ENCODE results near the gene PRDM15.

The PRDM15 gene

DNA sequence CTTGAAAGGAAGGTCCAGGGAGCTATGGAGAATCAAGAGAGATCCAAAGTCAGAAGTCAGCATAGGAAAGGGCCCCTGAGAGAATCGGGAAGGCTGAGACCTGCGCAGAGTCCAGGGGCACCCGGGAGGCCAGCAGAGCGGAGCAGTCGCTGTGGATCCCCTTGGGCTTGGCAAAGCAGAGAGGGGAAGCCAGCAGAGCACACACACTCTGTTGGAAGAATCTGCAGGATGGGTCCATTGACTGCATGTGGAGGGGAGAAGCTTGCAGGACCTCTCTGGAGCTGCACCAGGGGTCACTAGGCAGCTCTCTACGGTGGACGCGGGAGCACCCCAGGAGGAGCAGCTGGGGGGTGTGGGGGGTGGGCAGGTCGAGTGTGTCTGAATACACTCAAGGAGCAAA, 118.7 kb downstream of the PRDM15 start:
- FAIRE-seq (no peak), DNase-seq (ENCODE audit: insufficient read length, low spot score) (no peak)
- no peak for TF ChIP-seq POU2F2 (IDR thresholded peaks at IDR 0.05; ENCODE audit: low read depth, low read length)
- no peak for TF ChIP-seq TAF1 (IDR thresholded peaks at IDR 0.05; ENCODE audit: low read depth, low read length)
- TF ChIP-seq PAX5 (IDR thresholded peaks at IDR 0.05; ENCODE audit: insufficient read depth, low read length, severe bottlenecking): no peak
- no peak for TF ChIP-seq SPI1 (IDR thresholded peaks at IDR 0.05; ENCODE audit: low read depth, low read length)
- no peak for TF ChIP-seq POLR2AphosphoS5 (IDR thresholded peaks at IDR 0.05; ENCODE audit: low read depth, low read length)
- no peak for TF ChIP-seq POLR2A (IDR thresholded peaks at IDR 0.05; ENCODE audit: low read depth, low read length)

DNA sequence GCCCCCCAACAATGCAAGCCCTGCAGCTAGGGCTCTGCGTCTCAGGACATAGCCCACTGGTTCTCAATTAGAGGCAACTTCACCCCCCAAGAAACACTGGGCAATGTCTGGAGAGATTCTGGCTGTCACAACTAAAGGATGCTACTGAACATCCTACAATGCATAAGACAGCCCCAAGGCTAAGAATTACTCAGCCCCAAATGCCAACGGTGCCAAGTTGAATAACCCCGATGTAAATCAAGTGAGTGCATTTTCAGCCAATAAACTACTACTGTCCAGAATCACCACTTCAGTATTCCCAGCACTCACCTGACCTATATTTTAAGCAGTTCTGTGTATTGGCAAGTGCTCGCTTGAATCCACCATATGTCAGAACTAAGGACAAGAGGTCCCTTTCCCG, 119.2 kb downstream of the PRDM15 start:
- TF ChIP-seq SPI1 (IDR thresholded peaks at IDR 0.05; ENCODE audit: low read depth, low read length) (no peak), TAF1 (IDR thresholded peaks at IDR 0.05; ENCODE audit: low read depth, low read length) (no peak), POLR2A (IDR thresholded peaks at IDR 0.05; ENCODE audit: low read depth, low read length) (no peak), POLR2AphosphoS5 (IDR thresholded peaks at IDR 0.05; ENCODE audit: low read depth, low read length) (no peak)
- no peak for DNase-seq (ENCODE audit: insufficient read length, low spot score)
- FAIRE-seq: no peak

DNA sequence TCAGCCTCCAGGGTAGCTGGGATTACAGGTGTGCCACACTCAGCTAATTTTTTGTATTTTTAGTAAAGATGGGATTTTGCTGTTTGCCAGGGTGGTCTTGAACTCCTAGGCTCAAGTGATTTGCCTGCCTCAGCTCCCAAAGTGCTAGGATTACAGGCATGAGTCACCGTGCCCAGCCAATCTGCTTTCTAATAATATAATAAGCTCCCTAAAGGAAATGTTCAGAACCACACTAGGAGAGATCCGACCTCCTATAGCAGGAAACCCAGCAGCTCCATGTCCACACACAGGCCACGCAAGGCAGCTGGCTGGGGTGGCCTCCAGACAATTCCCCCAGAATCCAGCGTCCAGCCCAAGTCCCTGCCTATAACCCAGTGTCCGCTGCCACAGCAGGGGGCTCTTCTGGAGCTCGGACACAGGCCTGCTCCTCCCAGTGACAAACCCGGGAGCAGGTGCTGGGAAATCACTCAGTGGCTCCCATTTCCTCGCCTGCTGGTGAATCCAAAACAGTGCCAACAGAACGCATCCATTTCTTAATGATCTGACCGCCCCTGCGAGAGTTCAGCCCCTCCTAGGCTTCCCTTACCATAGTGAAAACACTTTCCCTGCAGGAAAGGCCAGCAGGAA, 119.8 kb downstream of the PRDM15 start:
- no peak for FAIRE-seq
- no peak for TF ChIP-seq POLR2AphosphoS5 (IDR thresholded peaks at IDR 0.05; ENCODE audit: low read depth, low read length)
- no peak for TF ChIP-seq POLR2A (IDR thresholded peaks at IDR 0.05; ENCODE audit: low read depth, low read length)
- no peak for DNase-seq (ENCODE audit: insufficient read length, low spot score)

DNA sequence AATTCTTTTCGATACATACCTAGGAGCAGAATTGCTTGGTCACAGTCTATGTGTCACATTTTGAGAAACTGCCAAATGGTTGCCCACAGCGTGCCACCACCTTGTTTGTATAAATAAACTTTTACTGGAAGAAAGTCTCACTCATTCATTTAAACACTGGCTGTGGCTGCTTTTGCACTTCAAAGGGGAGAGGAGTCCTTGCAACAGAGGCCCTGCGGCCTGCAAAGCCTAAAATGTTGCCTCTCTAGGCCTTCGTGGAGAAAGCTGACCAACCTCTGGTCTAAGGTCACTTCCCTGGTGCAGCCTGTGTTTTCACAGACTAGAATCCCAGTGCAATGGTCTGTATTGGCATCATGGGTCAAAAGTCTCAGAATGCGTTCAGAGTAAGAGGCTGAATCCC, 120.6 kb downstream of the PRDM15 start:
- FAIRE-seq (no peak), DNase-seq (ENCODE audit: insufficient read length, low spot score) (no peak)
- no peak for TF ChIP-seq SPI1 (IDR thresholded peaks at IDR 0.05; ENCODE audit: low read depth, low read length)
- TF ChIP-seq PAX5 (IDR thresholded peaks at IDR 0.05; ENCODE audit: insufficient read depth, low read length, severe bottlenecking): no peak
- TF ChIP-seq POU2F2 (IDR thresholded peaks at IDR 0.05; ENCODE audit: low read depth, low read length): no peak
- TF ChIP-seq POLR2A (IDR thresholded peaks at IDR 0.05; ENCODE audit: low read depth, low read length): no peak
- no peak for TF ChIP-seq POLR2AphosphoS5 (IDR thresholded peaks at IDR 0.05; ENCODE audit: low read depth, low read length)
- TF ChIP-seq TAF1 (IDR thresholded peaks at IDR 0.05; ENCODE audit: low read depth, low read length): no peak

DNA sequence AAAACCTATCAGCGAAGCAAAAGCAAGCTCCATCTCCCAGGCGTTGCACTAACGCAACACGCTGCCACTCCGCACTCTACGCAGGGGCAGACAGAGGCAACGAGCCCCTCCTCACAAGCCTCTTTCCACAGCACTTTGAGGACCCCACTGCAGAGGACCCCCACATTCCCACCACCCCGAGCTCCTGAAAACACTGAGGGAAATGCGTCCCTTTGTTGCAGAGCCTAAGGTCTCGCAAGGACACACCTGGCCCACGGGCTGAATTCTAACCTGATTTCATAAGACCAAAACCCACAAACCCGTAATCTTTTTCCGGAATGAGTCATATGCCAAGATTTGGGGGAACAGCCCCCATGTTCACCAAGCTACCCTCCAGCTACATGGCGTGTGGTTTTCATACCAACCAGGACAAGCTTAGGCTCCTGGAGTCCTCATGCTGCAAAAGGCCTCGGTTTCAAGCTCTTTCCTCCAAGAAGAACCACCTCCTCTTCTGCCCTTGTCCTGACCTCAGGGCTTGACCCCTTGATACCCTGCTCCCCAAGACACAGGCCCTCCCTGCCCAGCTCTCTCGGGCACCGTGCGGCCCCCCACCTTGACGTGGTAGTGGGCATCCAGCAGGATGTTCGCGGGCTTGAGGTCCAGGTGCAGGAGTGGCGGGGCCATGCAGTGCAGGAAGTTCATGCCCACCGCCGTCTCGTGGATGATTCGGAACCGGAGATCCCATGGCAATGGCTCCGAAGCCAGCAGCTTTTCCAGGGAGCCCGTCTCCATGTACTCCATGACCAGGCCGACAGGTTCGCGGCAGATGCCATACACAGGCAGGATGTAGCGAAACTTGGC, 123.0 kb downstream of the PRDM15 start:
- FAIRE-seq (no peak), DNase-seq (ENCODE audit: insufficient read length, low spot score) (no peak)
- TF ChIP-seq POLR2A (IDR thresholded peaks at IDR 0.05; ENCODE audit: low read depth, low read length) (no peak), POU2F2 (IDR thresholded peaks at IDR 0.05; ENCODE audit: low read depth, low read length) (no peak), PAX5 (IDR thresholded peaks at IDR 0.05; ENCODE audit: insufficient read depth, low read length, severe bottlenecking) (no peak), TAF1 (IDR thresholded peaks at IDR 0.05; ENCODE audit: low read depth, low read length) (no peak), POLR2AphosphoS5 (IDR thresholded peaks at IDR 0.05; ENCODE audit: low read depth, low read length) (no peak), SPI1 (IDR thresholded peaks at IDR 0.05; ENCODE audit: low read depth, low read length) (no peak)

DNA sequence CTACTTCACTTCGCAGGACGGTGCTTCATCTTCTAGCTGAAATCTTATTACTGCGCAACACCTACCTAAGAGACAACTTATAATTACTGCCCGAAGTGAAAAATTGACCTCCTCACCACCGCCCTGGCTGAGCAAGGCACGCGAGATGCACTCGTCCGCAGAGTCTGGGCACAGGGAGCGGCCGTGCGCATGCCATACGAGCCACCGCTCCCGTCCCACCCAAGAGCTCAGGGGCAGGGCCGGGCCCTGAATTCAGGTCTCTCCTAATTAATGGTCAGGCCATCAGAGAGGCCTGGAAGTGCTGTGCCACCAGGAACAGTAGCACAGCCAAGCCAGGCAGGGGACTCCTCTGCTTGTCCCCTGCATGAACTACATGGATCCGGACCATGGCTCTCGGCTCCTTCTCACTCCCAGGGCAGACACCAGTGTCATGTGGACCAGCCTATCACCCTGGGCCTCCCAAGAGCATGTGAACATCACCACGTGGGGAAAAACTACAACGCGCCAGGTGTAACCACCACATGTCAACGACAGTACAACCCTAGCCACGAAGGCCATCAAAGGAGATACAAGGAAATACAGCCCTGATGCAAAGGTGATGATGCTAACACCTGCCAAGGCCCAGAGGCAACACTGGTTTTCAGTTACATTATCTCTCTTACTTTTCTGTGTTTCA, 123.7 kb downstream of the PRDM15 start:
- DNase-seq (ENCODE audit: insufficient read length, low spot score): no peak
- no peak for TF ChIP-seq POLR2AphosphoS5 (IDR thresholded peaks at IDR 0.05; ENCODE audit: low read depth, low read length)
- TF ChIP-seq POLR2A (IDR thresholded peaks at IDR 0.05; ENCODE audit: low read depth, low read length): no peak
- no peak for TF ChIP-seq SPI1 (IDR thresholded peaks at IDR 0.05; ENCODE audit: low read depth, low read length)
- TF ChIP-seq POU2F2 (IDR thresholded peaks at IDR 0.05; ENCODE audit: low read depth, low read length): no peak
- no peak for TF ChIP-seq PAX5 (IDR thresholded peaks at IDR 0.05; ENCODE audit: insufficient read depth, low read length, severe bottlenecking)
- no peak for TF ChIP-seq TAF1 (IDR thresholded peaks at IDR 0.05; ENCODE audit: low read depth, low read length)
- no peak for FAIRE-seq

DNA sequence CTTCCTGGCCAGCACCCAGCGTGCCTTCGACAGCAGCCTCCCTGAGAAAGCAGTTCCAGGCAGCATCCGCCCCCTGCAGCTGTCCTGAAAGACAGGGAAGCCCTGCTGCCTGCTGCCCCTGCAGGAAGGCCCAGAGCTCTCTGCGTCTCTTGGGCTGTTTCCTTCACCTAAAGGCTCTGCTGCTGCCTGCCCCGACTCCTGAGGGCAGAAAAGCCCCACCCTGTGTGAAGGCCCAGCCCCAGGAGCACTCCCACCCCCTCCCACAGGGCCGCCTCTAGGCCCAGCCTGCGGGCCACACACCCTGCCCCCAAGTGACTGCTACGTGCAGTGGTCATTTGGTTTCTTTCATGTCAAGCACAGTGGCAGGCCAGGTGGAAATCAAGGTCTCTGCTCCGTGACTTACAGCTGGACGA, 124.7 kb downstream of the PRDM15 start:
- FAIRE-seq (no peak), DNase-seq (ENCODE audit: insufficient read length, low spot score) (no peak)
- no peak for TF ChIP-seq TAF1 (IDR thresholded peaks at IDR 0.05; ENCODE audit: low read depth, low read length)
- TF ChIP-seq SPI1 (IDR thresholded peaks at IDR 0.05; ENCODE audit: low read depth, low read length): no peak
- no peak for TF ChIP-seq POU2F2 (IDR thresholded peaks at IDR 0.05; ENCODE audit: low read depth, low read length)
- no peak for TF ChIP-seq PAX5 (IDR thresholded peaks at IDR 0.05; ENCODE audit: insufficient read depth, low read length, severe bottlenecking)
- TF ChIP-seq POLR2AphosphoS5 (IDR thresholded peaks at IDR 0.05; ENCODE audit: low read depth, low read length): no peak
- TF ChIP-seq POLR2A (IDR thresholded peaks at IDR 0.05; ENCODE audit: low read depth, low read length): no peak

DNA sequence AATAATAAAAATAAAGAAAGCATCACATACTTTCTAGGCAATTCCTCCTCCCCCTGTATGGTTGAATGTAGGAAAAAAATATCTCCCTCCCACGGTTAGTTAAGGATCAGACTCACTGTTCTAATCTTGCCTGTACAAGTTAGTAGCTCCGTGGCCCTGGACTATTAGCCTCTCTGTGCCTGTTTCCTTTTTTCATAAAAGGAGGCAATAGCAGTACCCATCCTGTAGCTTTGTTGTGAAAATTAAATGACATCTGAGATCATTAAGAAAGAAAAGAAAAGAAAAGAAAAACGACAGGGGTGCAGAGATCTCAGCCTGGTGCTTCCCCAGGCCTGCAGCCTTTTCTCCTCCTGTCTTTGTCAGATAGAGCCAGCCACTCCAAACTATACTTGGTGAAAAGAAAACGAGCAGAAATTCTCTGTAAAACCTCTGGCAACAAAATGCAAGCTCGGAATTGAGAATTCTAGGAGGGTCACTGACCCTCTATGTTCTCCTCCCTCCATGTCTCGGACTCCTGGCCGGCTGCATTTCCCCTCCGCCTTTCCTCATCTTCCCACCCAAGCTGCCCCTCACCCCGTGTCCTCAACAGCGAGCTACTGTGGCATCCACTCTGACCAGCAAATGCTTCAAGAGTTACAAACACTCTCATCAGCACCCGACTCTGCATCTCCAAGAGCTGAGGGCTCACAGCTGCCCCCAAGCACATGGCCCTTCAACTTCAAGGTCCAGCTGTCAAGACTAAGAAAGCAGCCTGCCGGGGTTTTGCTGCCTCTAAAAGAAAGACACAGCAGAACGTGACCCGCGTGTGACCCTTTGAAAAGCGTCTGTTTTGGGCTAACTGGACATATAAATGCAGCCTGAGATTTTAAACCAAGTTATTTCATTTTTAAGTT, 125.9 kb downstream of the PRDM15 start:
- DNase-seq (ENCODE audit: insufficient read length, low spot score) (no peak), FAIRE-seq (no peak)
- TF ChIP-seq POLR2AphosphoS5 (IDR thresholded peaks at IDR 0.05; ENCODE audit: low read depth, low read length) (no peak), SPI1 (IDR thresholded peaks at IDR 0.05; ENCODE audit: low read depth, low read length) (no peak), POLR2A (IDR thresholded peaks at IDR 0.05; ENCODE audit: low read depth, low read length) (no peak), TAF1 (IDR thresholded peaks at IDR 0.05; ENCODE audit: low read depth, low read length) (no peak), POU2F2 (IDR thresholded peaks at IDR 0.05; ENCODE audit: low read depth, low read length) (no peak), PAX5 (IDR thresholded peaks at IDR 0.05; ENCODE audit: insufficient read depth, low read length, severe bottlenecking) (no peak)

Data from GM12891 (cell line).